GM12878 (cell line): Measurements from ENCODE around the gene NELFB. TPM values are rescaled to one million over a fixed set of nuclear protein-coding genes. Genes with fewer than 3 reads are reported as not detected.

Experiments used
- ATAC-seq: fragments of 200-7000 bp; cut with Tn5 transposase; 3 replicates; pipeline ENCODE4 v1.9.1; 2020; ENCODE audit warnings: mild to moderate bottlenecking, moderate library complexity
- BruUV-seq: library from RNA; stranded (reverse); fragments of 400-500 nt; replicated peaks from 2 replicates; lab custom pipeline; 2021; lab: Mats Ljungman, UMichigan
- CTCF ChIA-PET: fragments of 300-600 bp; sonication (Branson Sonifier 250); formaldehyde crosslinking; extraction: SDS; loops from one replicate; lab custom pipeline; 2021; ENCODE audit warnings: inconsistent platforms; lab: Yijun Ruan, JAX
- POLR2A ChIA-PET: fragments of 350-600 bp; formaldehyde crosslinking; extraction: SDS; loops from one replicate; lab custom pipeline; 2021; ENCODE audit warnings: inconsistent platforms; lab: Charles Lee
- RAD21 ChIA-PET: fragments of 300-600 bp; sonication (Branson Sonifier 250); formaldehyde crosslinking; loops from one replicate; lab custom pipeline; 2023; ENCODE audit warnings: antibody characterized with exemption; ENCODE audit not compliant: unreplicated experiment; lab: Charles Lee
- SMC1A ChIA-PET: fragments of 300-600 bp; sonication (Branson Sonifier 250); formaldehyde crosslinking; loops from one replicate; lab custom pipeline; 2023; ENCODE audit not compliant: unreplicated experiment, uncharacterized antibody; lab: Charles Lee
- DNase-seq: peaks from one replicate; pipeline ENCODE4 v3.0.0-alpha.2; 2011; ENCODE audit warnings: low read depth, low spot score
- FAIRE-seq: peaks from 3 replicates; lab custom pipeline; 2011; peaks lifted over from hg19 to GRCh38; lab: Jason Lieb, UNC
- H2AFZ ChIP-seq: 2 replicates; pipeline ENCODE4 v1.6.0; 2011; ENCODE audit warnings: low read depth, low read length, control low read depth; ENCODE audit not compliant: control insufficient read depth
- H3K27ac ChIP-seq: 2 replicates; pipeline ENCODE4 v1.5.1; 2011; ENCODE audit warnings: control low read depth; ENCODE audit not compliant: control insufficient read depth, insufficient read depth
- H3K27me3 ChIP-seq, 2 experiments: replicated peaks in 1 of 2; 2 replicates each; pipeline versions ENCODE4 v1.6.0 to v1.6.1; 2011; ENCODE audit warnings: low read length in 1 of 2; ENCODE audit not compliant: control insufficient read depth in 2 of 2, insufficient read depth in 2 of 2
- H3K36me3 ChIP-seq, 2 experiments: 2 replicates each; pipeline ENCODE4 v1.5.1; 2011; ENCODE audit warnings: low read length in 1 of 2; ENCODE audit not compliant: control insufficient read depth in 2 of 2, insufficient read depth in 2 of 2
- H3K4me1 ChIP-seq: 2 replicates; pipeline ENCODE4 v1.6.1; 2011; ENCODE audit warnings: mild to moderate bottlenecking, low read length, moderate library complexity, mixed read lengths; ENCODE audit not compliant: control insufficient read depth, insufficient read depth
- H3K4me2 ChIP-seq: 2 replicates; pipeline ENCODE4 v1.6.0; 2011; ENCODE audit warnings: control low read depth; ENCODE audit not compliant: control insufficient read depth, insufficient read depth
- H3K4me3 ChIP-seq: fragments of 200-600 bp; sonication (generic); 2 replicates; pipeline ENCODE4 v1.5.1; 2016
- H3K79me2 ChIP-seq: 2 replicates; pipeline ENCODE4 v1.6.0; 2011; ENCODE audit warnings: low read length; ENCODE audit not compliant: control insufficient read depth, insufficient read depth
- H3K9ac ChIP-seq: 2 replicates; pipeline ENCODE4 v1.8.0; 2011; ENCODE audit warnings: low read length, control low read depth, mixed read lengths; ENCODE audit not compliant: control insufficient read depth, insufficient read depth
- H3K9me3 ChIP-seq: replicated peaks from 3 replicates; pipeline ENCODE4 v1.5.1; 2011; ENCODE audit warnings: mild to moderate bottlenecking, low read length; ENCODE audit not compliant: control insufficient read depth, insufficient read depth
- H4K20me1 ChIP-seq: 2 replicates; pipeline ENCODE4 v1.6.0; 2011; ENCODE audit not compliant: control insufficient read depth, insufficient read depth
- CHD2 ChIP-seq: IDR thresholded peaks from 2 replicates; pipeline ENCODE4 v1.6.1; 2011; ENCODE audit warnings: low read depth, low read length, improper control_type of control experiment, borderline replicate concordance
- CHD4 ChIP-seq: fragments of 200-600 bp; sonication (generic); IDR thresholded peaks from 2 replicates; pipeline ENCODE4 v1.6.1; 2016; ENCODE audit warnings: mild to moderate bottlenecking
- GABPA ChIP-seq: IDR thresholded peaks from 2 replicates; pipeline ENCODE4 v1.6.1; 2014; ENCODE audit warnings: antibody characterized with exemption, low read depth, mild to moderate bottlenecking, inconsistent platforms
- JUND ChIP-seq: IDR thresholded peaks from 2 replicates; pipeline ENCODE4 v1.6.1; 2012; ENCODE audit warnings: low read depth, mild to moderate bottlenecking, low read length, improper control_type of control experiment, moderate library complexity
- MTA3 ChIP-seq: IDR thresholded peaks from 2 replicates; pipeline ENCODE4 v1.6.1; 2012; ENCODE audit warnings: low read length, inconsistent platforms, borderline replicate concordance
- MYB ChIP-seq: fragments of 150-350 bp; IDR thresholded peaks from 2 replicates; pipeline ENCODE4 v1.6.1; 2014; ENCODE audit warnings: mild to moderate bottlenecking, low read depth, low read length, borderline replicate concordance
- RCOR1 ChIP-seq: conservative IDR thresholded peaks from 2 replicates; pipeline ENCODE4 v1.6.1; 2012; ENCODE audit warnings: low read depth, low read length, improper control_type of control experiment
- RUNX3 ChIP-seq: IDR thresholded peaks from 2 replicates; pipeline ENCODE4 v1.6.1; 2012; ENCODE audit warnings: low read length, inconsistent platforms
- SMAD1 ChIP-seq: fragments of 450-650 bp; IDR thresholded peaks from 2 replicates; pipeline ENCODE4 v1.6.1; 2018; ENCODE audit warnings: mild to moderate bottlenecking, low read depth; ENCODE audit not compliant: partially characterized antibody
- SREBF2 ChIP-seq: IDR thresholded peaks from 2 replicates; pipeline ENCODE4 v1.6.1; 2012; ENCODE audit warnings: mild to moderate bottlenecking, low read length
- TCF7 ChIP-seq: IDR thresholded peaks from 2 replicates; pipeline ENCODE4 v1.6.1; 2014; ENCODE audit warnings: antibody characterized with exemption, borderline replicate concordance
- ZNF24 ChIP-seq: fragments of 450-650 bp; IDR thresholded peaks from 2 replicates; pipeline ENCODE4 v1.6.1; 2017; ENCODE audit warnings: antibody characterized with exemption, mild to moderate bottlenecking
- WGBS: methylation state at CpG from one replicate; pipeline ENCODE4 v1.1.6; 2016; ENCODE audit warnings: low lambda C conversion rate; ENCODE audit not compliant: insufficient replicate concordance, insufficient coverage; ENCODE audit errors: missing lambda C conversion rate; 5-methylcytosine and 5-hydroxymethylcytosine counted together
- in situ Hi-C: fragments of 300-500 bp; cut with MboI; formaldehyde crosslinking; loops from 9 replicates; pipeline ENCODE4 v1.14.3; 2018; ENCODE audit warnings: mixed read lengths
- intact Hi-C: fragments of 100-400 bp; cut with micrococcal nuclease; formaldehyde crosslinking; loops from one replicate; pipeline ENCODE4 v1.14.2; 2022; ENCODE audit not compliant: unreplicated experiment
- polyA plus RNA-seq, 11 experiments: library from polyadenylated mRNA; depleted of rRNA in 4 of 11; unstranded in 6 of 11; stranded (reverse) in 5 of 11; fragments of >200 nt; fragmentation: Nextera tagmentation in 4 of 11; fragmentation: Illumina TruSeq in 1 of 11; extraction: Ambion mirVana in 4 of 11; extraction: Trizol in 1 of 11; gene quantifications; 1 replicate in 1 of 11; 2 replicates in 10 of 11; pipeline versions ENCODE4 v1.2.1 to v1.2.3, GENCODE V29; 2011 to 2016; ENCODE audit warnings: inconsistent platforms in 2 of 11, missing spikeins in 2 of 11, low read depth in 1 of 11
- total RNA-seq, 4 experiments: library from RNA; depleted of rRNA in 3 of 4; stranded (reverse); fragments of >200 nt in 3 of 4; fragmentation: Illumina TruSeq in 1 of 4; extraction: Trizol in 1 of 4; gene quantifications; 2 replicates each; pipeline versions ENCODE4 v1.2.1 to v1.2.3, GENCODE V29; 2013 to 2021
- TF ChIP-seq, protein P1 (sequence below): IDR thresholded peaks from 2 replicates; pipeline ENCODE4 v1.6.1; 2012; ENCODE audit warnings: low read depth, low read length, improper control_type of control experiment
- TF ChIP-seq, protein P2 (sequence below): fragments of 450-650 bp; IDR thresholded peaks from 2 replicates; pipeline ENCODE4 v1.6.1; 2017; ENCODE audit warnings: low read depth, mild to moderate bottlenecking, moderate library complexity
- TF ChIP-seq, protein P3 (sequence below): IDR thresholded peaks from 2 replicates; pipeline ENCODE4 v1.6.1; 2012; ENCODE audit warnings: low read depth, low read length, improper control_type of control experiment
- TF ChIP-seq, protein P4 (sequence below): fragments of 450-650 bp; IDR thresholded peaks from 2 replicates; pipeline ENCODE4 v1.6.1; 2017; ENCODE audit warnings: mild to moderate bottlenecking, moderate library complexity
- TF ChIP-seq, protein P5 (sequence below): fragments of 450-650 bp; IDR thresholded peaks from 2 replicates; pipeline ENCODE4 v1.6.1; 2014; ENCODE audit warnings: mild to moderate bottlenecking

Gene NELFB
- total and polyA plus RNA-seq, 10 of the 15 experiments (the other 5 are each of a cell fraction or from before 2014, with no cell fraction given) = 0.19 to 63.4 (median 30.9) TPM

DNA sequence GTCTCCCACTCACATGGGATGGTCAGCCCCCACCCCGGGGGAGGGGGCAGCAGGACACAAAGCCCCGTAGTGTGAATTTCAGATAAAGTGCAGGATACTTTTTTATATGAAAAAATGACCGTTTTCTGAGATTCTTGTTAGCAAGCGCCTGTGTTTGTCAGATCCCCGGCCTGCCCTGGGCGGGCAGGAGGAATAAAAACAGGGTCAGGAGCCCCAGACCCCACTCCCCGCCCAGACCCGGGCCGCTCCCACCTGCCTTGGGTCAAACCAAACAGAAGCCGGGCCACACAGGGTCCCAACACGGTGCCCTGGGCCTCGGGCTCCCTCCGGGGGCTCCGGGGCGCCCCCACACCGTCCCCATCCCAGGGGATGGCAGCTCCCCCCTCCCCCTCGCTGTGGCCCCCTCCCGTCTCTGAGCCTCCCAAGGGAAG, 60.5 kb downstream of the NELFB start:
- in situ Hi-C loops (no loop called here), intact Hi-C loops (no loop called here)
- peaks cover under 1% of the 10 kb centered on the region for H3K4me1 ChIP-seq
- H3K36me3 ChIP-seq = no peaks in the 10 kb centered on the region
- no TSS peak for BruUV-seq
- H3K4me3 ChIP-seq = no peak overlapping the region
- no peak overlapping the region for H2AFZ ChIP-seq
- no peak for FAIRE-seq
- H3K9me3 ChIP-seq = no peaks in the 10 kb centered on the region
- no peaks in the 10 kb centered on the region for H3K27me3 ChIP-seq
- H3K79me2 ChIP-seq = no peaks in the 10 kb centered on the region
- RAD21 ChIA-PET = interaction anchor here (1.0 to 3.5 kb wide), 2 partner anchors 14 to 39 kb away, joined by 3 to 20 read pairs; partner anchors contain the start of gene NRARP
- H4K20me1 ChIP-seq = no peaks in the 10 kb centered on the region
- POLR2A ChIA-PET = interaction anchor here (1.0 to 2.2 kb wide), 7 partner anchors 8 to 97 kb away, joined by 3 to 19 read pairs (median 6); partner anchors contain the start of genes NRARP and TUBB4B
- H3K9ac ChIP-seq = no peak overlapping the region
- CTCF ChIA-PET = interaction anchor here (0.6 to 1.6 kb wide), 2 partner anchors 13 to 15 kb away, joined by 3 to 9 read pairs; partner anchors contain the start of gene NRARP
- no peak for DNase-seq
- no peak overlapping the region for H3K4me2 ChIP-seq
- 40% methylated on average over 16 of the region's 18 CpGs for WGBS
- peak; percentile 5; the same call in 2 of the 3 replicates for ATAC-seq
- SMC1A ChIA-PET = interaction anchor here (1.8 kb wide), 1 partner anchor 13 kb away, joined by 8 read pairs; the partner anchor contains the start of gene NRARP
- H3K27ac ChIP-seq = no peak overlapping the region
- TF ChIP-seq, protein P1, sequence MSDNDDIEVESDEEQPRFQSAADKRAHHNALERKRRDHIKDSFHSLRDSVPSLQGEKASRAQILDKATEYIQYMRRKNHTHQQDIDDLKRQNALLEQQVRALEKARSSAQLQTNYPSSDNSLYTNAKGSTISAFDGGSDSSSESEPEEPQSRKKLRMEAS = no peak
- TF ChIP-seq, protein P2, sequence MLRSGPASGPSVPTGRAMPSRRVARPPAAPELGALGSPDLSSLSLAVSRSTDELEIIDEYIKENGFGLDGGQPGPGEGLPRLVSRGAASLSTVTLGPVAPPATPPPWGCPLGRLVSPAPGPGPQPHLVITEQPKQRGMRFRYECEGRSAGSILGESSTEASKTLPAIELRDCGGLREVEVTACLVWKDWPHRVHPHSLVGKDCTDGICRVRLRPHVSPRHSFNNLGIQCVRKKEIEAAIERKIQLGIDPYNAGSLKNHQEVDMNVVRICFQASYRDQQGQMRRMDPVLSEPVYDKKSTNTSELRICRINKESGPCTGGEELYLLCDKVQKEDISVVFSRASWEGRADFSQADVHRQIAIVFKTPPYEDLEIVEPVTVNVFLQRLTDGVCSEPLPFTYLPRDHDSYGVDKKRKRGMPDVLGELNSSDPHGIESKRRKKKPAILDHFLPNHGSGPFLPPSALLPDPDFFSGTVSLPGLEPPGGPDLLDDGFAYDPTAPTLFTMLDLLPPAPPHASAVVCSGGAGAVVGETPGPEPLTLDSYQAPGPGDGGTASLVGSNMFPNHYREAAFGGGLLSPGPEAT = no peak
- TF ChIP-seq, protein P3, sequence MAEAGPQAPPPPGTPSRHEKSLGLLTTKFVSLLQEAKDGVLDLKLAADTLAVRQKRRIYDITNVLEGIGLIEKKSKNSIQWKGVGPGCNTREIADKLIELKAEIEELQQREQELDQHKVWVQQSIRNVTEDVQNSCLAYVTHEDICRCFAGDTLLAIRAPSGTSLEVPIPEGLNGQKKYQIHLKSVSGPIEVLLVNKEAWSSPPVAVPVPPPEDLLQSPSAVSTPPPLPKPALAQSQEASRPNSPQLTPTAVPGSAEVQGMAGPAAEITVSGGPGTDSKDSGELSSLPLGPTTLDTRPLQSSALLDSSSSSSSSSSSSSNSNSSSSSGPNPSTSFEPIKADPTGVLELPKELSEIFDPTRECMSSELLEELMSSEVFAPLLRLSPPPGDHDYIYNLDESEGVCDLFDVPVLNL = no peak
- no peak for TF ChIP-seq SREBF2
- no peak for TF ChIP-seq GABPA
- TF ChIP-seq, protein P4, sequence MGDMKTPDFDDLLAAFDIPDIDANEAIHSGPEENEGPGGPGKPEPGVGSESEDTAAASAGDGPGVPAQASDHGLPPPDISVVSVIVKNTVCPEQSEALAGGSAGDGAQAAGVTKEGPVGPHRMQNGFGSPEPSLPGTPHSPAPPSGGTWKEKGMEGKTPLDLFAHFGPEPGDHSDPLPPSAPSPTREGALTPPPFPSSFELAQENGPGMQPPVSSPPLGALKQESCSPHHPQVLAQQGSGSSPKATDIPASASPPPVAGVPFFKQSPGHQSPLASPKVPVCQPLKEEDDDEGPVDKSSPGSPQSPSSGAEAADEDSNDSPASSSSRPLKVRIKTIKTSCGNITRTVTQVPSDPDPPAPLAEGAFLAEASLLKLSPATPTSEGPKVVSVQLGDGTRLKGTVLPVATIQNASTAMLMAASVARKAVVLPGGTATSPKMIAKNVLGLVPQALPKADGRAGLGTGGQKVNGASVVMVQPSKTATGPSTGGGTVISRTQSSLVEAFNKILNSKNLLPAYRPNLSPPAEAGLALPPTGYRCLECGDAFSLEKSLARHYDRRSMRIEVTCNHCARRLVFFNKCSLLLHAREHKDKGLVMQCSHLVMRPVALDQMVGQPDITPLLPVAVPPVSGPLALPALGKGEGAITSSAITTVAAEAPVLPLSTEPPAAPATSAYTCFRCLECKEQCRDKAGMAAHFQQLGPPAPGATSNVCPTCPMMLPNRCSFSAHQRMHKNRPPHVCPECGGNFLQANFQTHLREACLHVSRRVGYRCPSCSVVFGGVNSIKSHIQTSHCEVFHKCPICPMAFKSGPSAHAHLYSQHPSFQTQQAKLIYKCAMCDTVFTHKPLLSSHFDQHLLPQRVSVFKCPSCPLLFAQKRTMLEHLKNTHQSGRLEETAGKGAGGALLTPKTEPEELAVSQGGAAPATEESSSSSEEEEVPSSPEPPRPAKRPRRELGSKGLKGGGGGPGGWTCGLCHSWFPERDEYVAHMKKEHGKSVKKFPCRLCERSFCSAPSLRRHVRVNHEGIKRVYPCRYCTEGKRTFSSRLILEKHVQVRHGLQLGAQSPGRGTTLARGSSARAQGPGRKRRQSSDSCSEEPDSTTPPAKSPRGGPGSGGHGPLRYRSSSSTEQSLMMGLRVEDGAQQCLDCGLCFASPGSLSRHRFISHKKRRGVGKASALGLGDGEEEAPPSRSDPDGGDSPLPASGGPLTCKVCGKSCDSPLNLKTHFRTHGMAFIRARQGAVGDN = no peak
- TF ChIP-seq RCOR1 = no peak
- TF ChIP-seq MYB = no peak
- TF ChIP-seq SMAD1 = no peak
- TF ChIP-seq JUND = no peak
- TF ChIP-seq, protein P5, sequence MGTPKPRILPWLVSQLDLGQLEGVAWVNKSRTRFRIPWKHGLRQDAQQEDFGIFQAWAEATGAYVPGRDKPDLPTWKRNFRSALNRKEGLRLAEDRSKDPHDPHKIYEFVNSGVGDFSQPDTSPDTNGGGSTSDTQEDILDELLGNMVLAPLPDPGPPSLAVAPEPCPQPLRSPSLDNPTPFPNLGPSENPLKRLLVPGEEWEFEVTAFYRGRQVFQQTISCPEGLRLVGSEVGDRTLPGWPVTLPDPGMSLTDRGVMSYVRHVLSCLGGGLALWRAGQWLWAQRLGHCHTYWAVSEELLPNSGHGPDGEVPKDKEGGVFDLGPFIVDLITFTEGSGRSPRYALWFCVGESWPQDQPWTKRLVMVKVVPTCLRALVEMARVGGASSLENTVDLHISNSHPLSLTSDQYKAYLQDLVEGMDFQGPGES = no peak
- TF ChIP-seq CHD2 = no peak
- TF ChIP-seq MTA3 = no peak
- TF ChIP-seq ZNF24 = no peak
- no peak for TF ChIP-seq TCF7
- no peak for TF ChIP-seq RUNX3
- TF ChIP-seq CHD4 = no peak
